Activated naive CD4-positive, alpha-beta T cell treated with anti-CD3 and anti-CD28 coated beads, Interleukin-2, amount 50 U/mL, for 24 hours (primary cell): ENCODE measurements around the gene MTA1.

ENCODE experiments used
- H3K27ac Mint-ChIP-seq: one replicate; pipeline ENCODE4 v1.8.0; 2021; ENCODE audit warnings: mild to moderate bottlenecking, mixed read lengths
- H3K27me3 Mint-ChIP-seq: one replicate; pipeline ENCODE4 v1.8.0; 2021; ENCODE audit warnings: mixed read lengths
- H3K36me3 Mint-ChIP-seq: one replicate; pipeline ENCODE4 v1.8.0; 2021; ENCODE audit warnings: mixed read lengths
- H3K4me1 Mint-ChIP-seq: one replicate; pipeline ENCODE4 v1.8.0; 2021; ENCODE audit warnings: mixed read lengths
- H3K4me3 Mint-ChIP-seq: one replicate; pipeline ENCODE4 v1.8.0; 2021; ENCODE audit warnings: mild to moderate bottlenecking, mixed read lengths
- H3K9me3 Mint-ChIP-seq: one replicate; pipeline ENCODE4 v1.8.0; 2021; ENCODE audit warnings: mixed read lengths

The MTA1 gene

GRCh38 chr14:105455086-105455640, 35.5 kb downstream of the MTA1 start:
- H3K4me3 Mint-ChIP-seq: no peak overlapping the region
- H3K27ac Mint-ChIP-seq: no peak overlapping the region
- peaks cover 5% of the 10 kb centered on the region for H3K36me3 Mint-ChIP-seq
- H3K27me3 Mint-ChIP-seq: no peaks in the 10 kb centered on the region
- H3K9me3 Mint-ChIP-seq: no peaks in the 10 kb centered on the region
- H3K4me1 Mint-ChIP-seq: no peaks in the 10 kb centered on the region

GRCh38 chr14:105455766-105456660, 36.4 kb downstream of the MTA1 start:
- Mint-ChIP-seq H3K36me3 (peaks cover 5% of the 10 kb centered on the region), H3K27me3 (no peaks in the 10 kb centered on the region), H3K4me1 (no peaks in the 10 kb centered on the region), H3K27ac (no peak overlapping the region), H3K4me3 (no peak overlapping the region), H3K9me3 (no peaks in the 10 kb centered on the region)

- no peaks in the 10 kb centered on the region for H3K27me3 Mint-ChIP-seq
- H3K9me3 Mint-ChIP-seq: no peaks in the 10 kb centered on the region
- no peak overlapping the region for H3K27ac Mint-ChIP-seq
- H3K4me3 Mint-ChIP-seq: no peak overlapping the region
- H3K4me1 Mint-ChIP-seq: no peaks in the 10 kb centered on the region
- H3K36me3 Mint-ChIP-seq: peaks cover 5% of the 10 kb centered on the region
These were observed 37.4 kb downstream of the MTA1 start for GRCh38 chr14:105456736-105457617.

GRCh38 chr14:105458010-105458409, 38.4 kb downstream of the MTA1 start:
- Mint-ChIP-seq H3K9me3 (no peaks in the 10 kb centered on the region), H3K27me3 (no peaks in the 10 kb centered on the region), H3K4me3 (no peak overlapping the region), H3K27ac (no peak overlapping the region), H3K4me1 (no peaks in the 10 kb centered on the region), H3K36me3 (peaks cover 3% of the 10 kb centered on the region)

- Mint-ChIP-seq H3K27ac (no peak overlapping the region), H3K9me3 (no peaks in the 10 kb centered on the region), H3K4me1 (no peaks in the 10 kb centered on the region), H3K4me3 (no peak overlapping the region), H3K36me3 (peaks cover 5% of the 10 kb centered on the region), H3K27me3 (no peaks in the 10 kb centered on the region)
These were observed 38.9 kb downstream of the MTA1 start for GRCh38 chr14:105458571-105458970.

- H3K4me1 Mint-ChIP-seq: no peaks in the 10 kb centered on the region
- no peaks in the 10 kb centered on the region for H3K27me3 Mint-ChIP-seq
- H3K36me3 Mint-ChIP-seq: peaks cover 5% of the 10 kb centered on the region
- no peak overlapping the region for H3K27ac Mint-ChIP-seq
- H3K9me3 Mint-ChIP-seq: no peaks in the 10 kb centered on the region
- H3K4me3 Mint-ChIP-seq: no peak overlapping the region
These were observed 40.5 kb downstream of the MTA1 start for GRCh38 chr14:105460116-105460515.

GRCh38 chr14:105460616-105461015, 41.0 kb downstream of the MTA1 start:
- Mint-ChIP-seq H3K27me3 (no peaks in the 10 kb centered on the region), H3K36me3 (peaks cover 2% of the 10 kb centered on the region), H3K27ac (no peak overlapping the region), H3K4me1 (no peaks in the 10 kb centered on the region), H3K4me3 (no peak overlapping the region), H3K9me3 (no peaks in the 10 kb centered on the region)

GRCh38 chr14:105461903-105462302, 42.3 kb downstream of the MTA1 start:
- H3K27ac Mint-ChIP-seq: no peak overlapping the region
- no peaks in the 10 kb centered on the region for H3K9me3 Mint-ChIP-seq
- peaks cover 2% of the 10 kb centered on the region for H3K36me3 Mint-ChIP-seq
- H3K4me1 Mint-ChIP-seq: no peaks in the 10 kb centered on the region
- H3K4me3 Mint-ChIP-seq: no peak overlapping the region
- H3K27me3 Mint-ChIP-seq: no peaks in the 10 kb centered on the region

- no peaks in the 10 kb centered on the region for H3K27me3 Mint-ChIP-seq
- H3K36me3 Mint-ChIP-seq: peaks cover 2% of the 10 kb centered on the region
- no peaks in the 10 kb centered on the region for H3K9me3 Mint-ChIP-seq
- H3K4me1 Mint-ChIP-seq: no peaks in the 10 kb centered on the region
- H3K4me3 Mint-ChIP-seq: no peak overlapping the region
- H3K27ac Mint-ChIP-seq: no peak overlapping the region
These were observed 44.9 kb downstream of the MTA1 start for GRCh38 chr14:105464501-105464900.

GRCh38 chr14:105465209-105466031, 45.8 kb downstream of the MTA1 start:
- H3K4me1 Mint-ChIP-seq: no peaks in the 10 kb centered on the region
- peaks cover 2% of the 10 kb centered on the region for H3K36me3 Mint-ChIP-seq
- no peak overlapping the region for H3K4me3 Mint-ChIP-seq
- no peaks in the 10 kb centered on the region for H3K27me3 Mint-ChIP-seq
- no peaks in the 10 kb centered on the region for H3K9me3 Mint-ChIP-seq
- no peak overlapping the region for H3K27ac Mint-ChIP-seq

GRCh38 chr14:105466531-105467248, 47.1 kb downstream of the MTA1 start:
- H3K27ac Mint-ChIP-seq: no peak overlapping the region
- H3K9me3 Mint-ChIP-seq: no peaks in the 10 kb centered on the region
- H3K36me3 Mint-ChIP-seq: peaks cover 2% of the 10 kb centered on the region
- H3K27me3 Mint-ChIP-seq: no peaks in the 10 kb centered on the region
- no peaks in the 10 kb centered on the region for H3K4me1 Mint-ChIP-seq
- no peak overlapping the region for H3K4me3 Mint-ChIP-seq

GRCh38 chr14:105467249-105467941, 47.8 kb downstream of the MTA1 start:
- Mint-ChIP-seq H3K9me3 (no peaks in the 10 kb centered on the region), H3K4me1 (no peaks in the 10 kb centered on the region), H3K4me3 (no peak overlapping the region), H3K36me3 (peaks cover 2% of the 10 kb centered on the region), H3K27me3 (no peaks in the 10 kb centered on the region), H3K27ac (no peak overlapping the region)

- H3K27ac Mint-ChIP-seq: no peak overlapping the region
- H3K9me3 Mint-ChIP-seq: no peaks in the 10 kb centered on the region
- H3K4me1 Mint-ChIP-seq: no peaks in the 10 kb centered on the region
- peaks cover 2% of the 10 kb centered on the region for H3K36me3 Mint-ChIP-seq
- no peak overlapping the region for H3K4me3 Mint-ChIP-seq
- H3K27me3 Mint-ChIP-seq: no peaks in the 10 kb centered on the region
These were observed 48.4 kb downstream of the MTA1 start for GRCh38 chr14:105467942-105468471.
